Activated B cell treated with CpG ODN at 0.5 μM for 24 hours (primary cell): ENCODE data around the gene MDFIC. TPM values are rescaled to one million over a fixed set of nuclear protein-coding genes. Genes with fewer than 3 reads are reported as not detected.

Experiments
- ATAC-seq: fragments of 200-7000 bp; cut with Tn5 transposase; one replicate; pipeline ENCODE4 v1.10.0; 2021; ENCODE audit warnings: low read depth, mild to moderate bottlenecking, moderate library complexity
- CTCF ChIA-PET: fragments of 350-600 bp; sonication (Branson Sonifier 250); formaldehyde crosslinking; loops from one replicate; lab custom pipeline; 2021; ENCODE audit warnings: antibody characterized with exemption; lab: Charles Lee
- POLR2A ChIA-PET: fragments of 350-600 bp; sonication (Branson Sonifier 250); formaldehyde crosslinking; loops from one replicate; lab custom pipeline; 2021; ENCODE audit warnings: antibody characterized with exemption; lab: Charles Lee
- DNase-seq: peaks from one replicate; pipeline ENCODE4 v3.0.0; 2022
- H3K27ac Mint-ChIP-seq: one replicate; pipeline ENCODE4 v1.8.0; 2020; ENCODE audit warnings: mixed read lengths
- H3K27me3 Mint-ChIP-seq: one replicate; pipeline ENCODE4 v1.8.0; 2021; ENCODE audit warnings: mixed read lengths
- H3K36me3 Mint-ChIP-seq: one replicate; pipeline ENCODE4 v1.8.0; 2021; ENCODE audit warnings: low read depth, mixed read lengths
- H3K4me1 Mint-ChIP-seq: one replicate; pipeline ENCODE4 v1.8.0; 2021; ENCODE audit warnings: mixed read lengths
- H3K4me3 Mint-ChIP-seq: one replicate; pipeline ENCODE4 v1.8.0; 2020; ENCODE audit warnings: mild to moderate bottlenecking, mixed read lengths
- H3K9me3 Mint-ChIP-seq: one replicate; pipeline ENCODE4 v1.8.0; 2020; ENCODE audit warnings: mixed read lengths
- intact Hi-C: fragments of 100-400 bp; cut with micrococcal nuclease; formaldehyde crosslinking; loops from one replicate; pipeline ENCODE4 v1.15.1; 2024
- total RNA-seq: library from RNA; stranded (reverse); gene quantifications from 2 replicates; pipeline ENCODE4 v1.2.3, GENCODE V29; 2022
- TF ChIP-seq, protein P1 (sequence below): fragments of 200-600 bp; IDR thresholded peaks from one replicate; pipeline ENCODE4 v1.8.0; 2022; ENCODE audit warnings: antibody characterized with exemption, mild to moderate bottlenecking

MDFIC gene, protein sequence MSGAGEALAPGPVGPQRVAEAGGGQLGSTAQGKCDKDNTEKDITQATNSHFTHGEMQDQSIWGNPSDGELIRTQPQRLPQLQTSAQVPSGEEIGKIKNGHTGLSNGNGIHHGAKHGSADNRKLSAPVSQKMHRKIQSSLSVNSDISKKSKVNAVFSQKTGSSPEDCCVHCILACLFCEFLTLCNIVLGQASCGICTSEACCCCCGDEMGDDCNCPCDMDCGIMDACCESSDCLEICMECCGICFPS
- 139 and 160 TPM in 2 replicates for total RNA-seq

GRCh38 chr7:114922026-114922651 lies at the start of gene MDFIC:
Gene MDFIC (plus strand): TSS chr7:114922094. CDS start chr7:114923034, 940 bp downstream.
- intact Hi-C loops = loop anchor here (5.0 to 10.0 kb wide), 3 partner anchors 1233 to 1603 kb away; partner anchors contain the start of genes CAV1 and TES
- ChIA-PET CTCF (interaction anchor here (1.5 kb wide), 1 partner anchor 56 kb away, joined by 5 read pairs; no protein-coding TSS in a partner anchor), POLR2A (interaction anchor here (0.6 to 3.8 kb wide), 5 partner anchors 11 to 146 kb away, joined by 3 to 53 read pairs (median 12); no protein-coding TSS in a partner anchor)
- Mint-ChIP-seq H3K27me3 (no peaks in the 10 kb centered on the region), H3K36me3 (peaks cover 39% of the 10 kb centered on the region), H3K4me3 (peak within 1 kb of the TSS; percentile 95), H3K27ac (peak within 1 kb of the TSS; percentile 97), H3K9me3 (no peaks in the 10 kb centered on the region), H3K4me1 (peaks cover 70% of the 10 kb centered on the region)
- DNase-seq (peak; percentile 66), ATAC-seq (peak; percentile 63)
- TF ChIP-seq, protein P1, sequence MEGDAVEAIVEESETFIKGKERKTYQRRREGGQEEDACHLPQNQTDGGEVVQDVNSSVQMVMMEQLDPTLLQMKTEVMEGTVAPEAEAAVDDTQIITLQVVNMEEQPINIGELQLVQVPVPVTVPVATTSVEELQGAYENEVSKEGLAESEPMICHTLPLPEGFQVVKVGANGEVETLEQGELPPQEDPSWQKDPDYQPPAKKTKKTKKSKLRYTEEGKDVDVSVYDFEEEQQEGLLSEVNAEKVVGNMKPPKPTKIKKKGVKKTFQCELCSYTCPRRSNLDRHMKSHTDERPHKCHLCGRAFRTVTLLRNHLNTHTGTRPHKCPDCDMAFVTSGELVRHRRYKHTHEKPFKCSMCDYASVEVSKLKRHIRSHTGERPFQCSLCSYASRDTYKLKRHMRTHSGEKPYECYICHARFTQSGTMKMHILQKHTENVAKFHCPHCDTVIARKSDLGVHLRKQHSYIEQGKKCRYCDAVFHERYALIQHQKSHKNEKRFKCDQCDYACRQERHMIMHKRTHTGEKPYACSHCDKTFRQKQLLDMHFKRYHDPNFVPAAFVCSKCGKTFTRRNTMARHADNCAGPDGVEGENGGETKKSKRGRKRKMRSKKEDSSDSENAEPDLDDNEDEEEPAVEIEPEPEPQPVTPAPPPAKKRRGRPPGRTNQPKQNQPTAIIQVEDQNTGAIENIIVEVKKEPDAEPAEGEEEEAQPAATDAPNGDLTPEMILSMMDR = no peak

GRCh38 chr7:114874170-114874569 lies 47.7 kb upstream of the MDFIC start:
- POLR2A ChIA-PET = no interaction called here
- no peaks in the 10 kb centered on the region for H3K36me3 Mint-ChIP-seq
- no peaks in the 10 kb centered on the region for H3K4me1 Mint-ChIP-seq
- H3K9me3 Mint-ChIP-seq = peaks cover 8% of the 10 kb centered on the region
- no peak overlapping the region for H3K27ac Mint-ChIP-seq
- intact Hi-C loops = no loop called here
- DNase-seq (no peak), ATAC-seq (no peak)
- TF ChIP-seq, protein P1 = no peak
- H3K4me3 Mint-ChIP-seq = no peak overlapping the region
- no peaks in the 10 kb centered on the region for H3K27me3 Mint-ChIP-seq
- CTCF ChIA-PET = no interaction called here

DNA sequence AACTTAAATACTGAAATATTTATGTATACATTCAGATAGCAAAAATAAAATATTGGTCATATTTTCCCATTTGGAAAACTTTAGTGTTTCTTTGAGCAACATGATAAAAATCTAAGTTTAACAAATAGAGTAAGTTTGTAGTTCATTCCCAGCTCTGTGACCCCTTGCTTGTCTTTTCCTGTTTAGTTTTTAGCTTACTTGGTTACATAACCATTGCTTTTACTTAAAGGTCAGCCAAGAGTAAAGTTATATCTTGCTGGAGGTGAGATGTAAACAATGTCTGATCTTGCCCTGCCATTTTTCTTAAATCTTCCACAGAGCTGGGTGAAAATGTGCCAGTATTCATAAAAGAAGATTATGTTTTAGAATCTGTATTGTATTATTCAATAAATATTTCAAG lies 46.7 kb upstream of the MDFIC start:
- Mint-ChIP-seq H3K27ac (no peak overlapping the region), H3K9me3 (peaks cover 17% of the 10 kb centered on the region), H3K4me3 (no peak overlapping the region), H3K27me3 (no peaks in the 10 kb centered on the region), H3K36me3 (peaks cover 1% of the 10 kb centered on the region), H3K4me1 (no peaks in the 10 kb centered on the region)
- ChIA-PET POLR2A (no interaction called here), CTCF (no interaction called here)
- TF ChIP-seq, protein P1 = no peak
- DNase-seq (no peak), ATAC-seq (no peak)
- intact Hi-C loops = no loop called here

DNA sequence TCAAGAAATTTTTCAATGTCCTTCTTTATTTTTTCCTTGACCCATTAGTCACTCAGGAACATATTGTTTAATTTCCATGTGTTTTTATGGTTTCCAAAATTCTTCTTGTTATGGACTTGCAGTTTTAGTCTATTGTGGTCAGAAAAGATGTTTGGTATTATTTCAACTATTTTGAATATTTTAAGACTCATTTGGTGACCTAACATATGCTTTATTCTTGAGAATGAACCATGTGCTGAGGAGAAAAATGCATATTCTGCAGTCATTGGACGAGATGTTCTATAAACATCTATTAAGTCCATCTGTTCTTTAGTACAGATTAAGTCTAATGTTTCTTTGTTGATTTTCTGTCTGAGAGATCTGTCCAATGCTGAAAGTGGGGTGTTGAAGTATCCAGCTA lies 42.3 kb upstream of the MDFIC start:
- H3K27me3 Mint-ChIP-seq = no peaks in the 10 kb centered on the region
- POLR2A ChIA-PET = no interaction called here
- DNase-seq = no peak

DNA sequence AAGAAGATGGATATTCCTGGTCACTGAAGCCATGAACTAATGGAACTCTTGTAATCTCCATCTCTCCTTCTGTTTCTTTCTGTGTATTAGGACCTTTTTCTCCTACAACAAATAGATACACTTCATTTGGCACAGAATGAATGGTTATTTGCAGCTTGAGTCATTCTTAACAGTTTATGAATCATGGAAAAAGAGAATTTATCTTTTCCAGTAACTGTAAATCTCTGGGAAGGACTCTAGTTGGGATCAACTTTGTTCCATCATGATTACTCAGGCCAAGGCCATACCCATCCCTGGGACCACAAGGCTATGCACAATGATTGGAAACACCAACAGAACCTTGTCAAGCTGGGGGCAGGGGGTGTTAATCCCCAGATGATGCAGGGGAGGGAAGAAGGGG lies 36.1 kb upstream of the MDFIC start:
- no peaks in the 10 kb centered on the region for H3K27me3 Mint-ChIP-seq
- peaks cover 2% of the 10 kb centered on the region for H3K36me3 Mint-ChIP-seq

More for the DNA sequence above, 42.3 kb upstream of the MDFIC start:
- no peak for ATAC-seq
- Mint-ChIP-seq H3K9me3 (peaks cover 28% of the 10 kb centered on the region), H3K4me1 (no peaks in the 10 kb centered on the region), H3K36me3 (peaks cover 3% of the 10 kb centered on the region), H3K27ac (no peak overlapping the region), H3K4me3 (no peak overlapping the region)
- TF ChIP-seq, protein P1 = no peak
- intact Hi-C loops = no loop called here
- CTCF ChIA-PET = no interaction called here

More for the DNA sequence above, 36.1 kb upstream of the MDFIC start:
- Mint-ChIP-seq H3K27ac (no peak overlapping the region), H3K9me3 (peaks cover 5% of the 10 kb centered on the region), H3K4me1 (peaks cover 8% of the 10 kb centered on the region), H3K4me3 (no peak overlapping the region)
- no peak for DNase-seq
- TF ChIP-seq, protein P1 = no peak
- CTCF ChIA-PET = no interaction called here
- POLR2A ChIA-PET = no interaction called here
- intact Hi-C loops = no loop called here
- ATAC-seq = no peak
